Astrocyte of the cerebellum (primary cell): Measurements from ENCODE around the gene IL1RL2.

Experiments
- DNase-seq: peaks from one replicate; pipeline ENCODE4 v3.0.0-alpha.2; 2011; ENCODE audit warnings: low read depth
- H3K4me3 ChIP-seq: 2 replicates; pipeline ENCODE4 v1.5.1; 2011; ENCODE audit warnings: mild to moderate bottlenecking, low read depth, low read length, moderate library complexity
- in situ Hi-C: cut with HindIII; loops from 2 replicates; pipeline ENCODE4 v1.10.0; 2017; ENCODE audit warnings: low sequenced_read_pairs
- TF ChIP-seq, protein P1 (sequence below): IDR thresholded peaks from 2 replicates; pipeline ENCODE4 v1.5.1; 2012; ENCODE audit warnings: low read length, low read depth, moderate library complexity, mild to moderate bottlenecking; ENCODE audit errors: missing control alignments

The IL1RL2 gene

DNA sequence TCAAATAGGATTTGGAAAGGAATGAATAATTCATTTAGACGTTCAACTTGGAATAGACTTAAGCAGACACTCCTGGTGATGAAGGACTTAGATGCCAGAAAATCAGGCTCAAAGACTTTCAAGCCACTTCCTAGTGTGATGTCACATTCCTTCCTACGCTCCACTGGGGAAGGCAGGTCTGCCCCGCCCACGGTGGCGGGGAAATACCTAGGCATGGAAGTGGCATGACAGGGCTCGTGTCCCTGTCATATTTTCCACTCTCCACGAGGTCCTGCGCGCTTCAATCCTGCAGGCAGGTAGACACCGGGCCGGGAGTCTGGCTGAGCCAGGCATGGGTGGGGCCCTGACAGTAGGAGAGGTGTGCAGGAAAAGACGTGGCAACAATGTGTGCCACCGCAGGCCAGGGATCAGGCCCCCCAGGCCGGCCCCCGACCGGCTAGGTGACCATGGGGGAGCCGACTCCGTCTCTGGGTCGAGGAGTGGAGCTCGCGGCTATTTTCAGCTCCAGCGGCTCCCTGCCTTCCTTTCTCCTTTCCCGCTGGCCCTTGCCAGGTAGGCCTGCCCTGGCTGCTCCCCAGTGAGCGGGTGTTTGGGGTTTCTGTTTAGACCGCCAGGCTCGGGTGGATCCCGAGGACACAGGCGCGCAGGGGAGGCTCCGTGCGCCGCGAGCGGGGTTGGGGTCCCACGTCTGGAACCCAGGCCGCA is at the start of gene IL1RL2:
Gene IL1RL2 (plus strand): TSS at position 233 of the 705 bp plus-strand sequence. CDS start 845 bp downstream, outside the sequence.
- in situ Hi-C loops: no loop called here
- H3K4me3 ChIP-seq: peak within 1 kb of the TSS; percentile 39
- no peak for DNase-seq
- TF ChIP-seq, protein P1, sequence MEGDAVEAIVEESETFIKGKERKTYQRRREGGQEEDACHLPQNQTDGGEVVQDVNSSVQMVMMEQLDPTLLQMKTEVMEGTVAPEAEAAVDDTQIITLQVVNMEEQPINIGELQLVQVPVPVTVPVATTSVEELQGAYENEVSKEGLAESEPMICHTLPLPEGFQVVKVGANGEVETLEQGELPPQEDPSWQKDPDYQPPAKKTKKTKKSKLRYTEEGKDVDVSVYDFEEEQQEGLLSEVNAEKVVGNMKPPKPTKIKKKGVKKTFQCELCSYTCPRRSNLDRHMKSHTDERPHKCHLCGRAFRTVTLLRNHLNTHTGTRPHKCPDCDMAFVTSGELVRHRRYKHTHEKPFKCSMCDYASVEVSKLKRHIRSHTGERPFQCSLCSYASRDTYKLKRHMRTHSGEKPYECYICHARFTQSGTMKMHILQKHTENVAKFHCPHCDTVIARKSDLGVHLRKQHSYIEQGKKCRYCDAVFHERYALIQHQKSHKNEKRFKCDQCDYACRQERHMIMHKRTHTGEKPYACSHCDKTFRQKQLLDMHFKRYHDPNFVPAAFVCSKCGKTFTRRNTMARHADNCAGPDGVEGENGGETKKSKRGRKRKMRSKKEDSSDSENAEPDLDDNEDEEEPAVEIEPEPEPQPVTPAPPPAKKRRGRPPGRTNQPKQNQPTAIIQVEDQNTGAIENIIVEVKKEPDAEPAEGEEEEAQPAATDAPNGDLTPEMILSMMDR: no peak

GRCh38 chr2:102137138-102137537 is 49.7 kb upstream of the IL1RL2 start:
- no peak for DNase-seq
- TF ChIP-seq, protein P1: no peak
- no peak overlapping the region for H3K4me3 ChIP-seq
- in situ Hi-C loops: no loop called here

GRCh38 chr2:102138331-102138730 is 48.5 kb upstream of the IL1RL2 start:
- no peak overlapping the region for H3K4me3 ChIP-seq
- DNase-seq: no peak
- TF ChIP-seq, protein P1: no peak
- in situ Hi-C loops: no loop called here

GRCh38 chr2:102139851-102140250 is 47.0 kb upstream of the IL1RL2 start:
- TF ChIP-seq, protein P1: no peak
- DNase-seq: peak; percentile 31
- in situ Hi-C loops: no loop called here
- H3K4me3 ChIP-seq: no peak overlapping the region

DNA sequence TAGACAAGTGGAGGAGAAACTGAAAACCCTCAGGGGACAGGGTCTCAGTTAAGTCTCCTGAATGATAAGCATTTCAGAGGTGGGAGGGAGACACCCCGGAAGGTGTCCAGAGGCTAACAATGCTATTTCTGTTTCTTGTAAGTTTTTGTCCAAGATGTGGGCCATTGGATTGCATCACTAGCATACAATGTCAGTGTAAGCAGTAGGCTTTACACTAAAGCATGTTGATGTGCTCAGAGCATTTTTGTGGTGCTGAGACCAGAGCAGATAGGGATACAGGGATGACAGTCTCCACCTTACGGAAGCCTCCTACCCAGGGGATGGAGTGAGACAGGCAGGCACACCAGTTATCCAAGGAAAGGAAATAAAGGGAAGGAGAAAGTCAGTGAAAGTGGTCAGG is 46.4 kb upstream of the IL1RL2 start:
- no peak for DNase-seq
- in situ Hi-C loops: no loop called here
- TF ChIP-seq, protein P1: no peak
- no peak overlapping the region for H3K4me3 ChIP-seq

DNA sequence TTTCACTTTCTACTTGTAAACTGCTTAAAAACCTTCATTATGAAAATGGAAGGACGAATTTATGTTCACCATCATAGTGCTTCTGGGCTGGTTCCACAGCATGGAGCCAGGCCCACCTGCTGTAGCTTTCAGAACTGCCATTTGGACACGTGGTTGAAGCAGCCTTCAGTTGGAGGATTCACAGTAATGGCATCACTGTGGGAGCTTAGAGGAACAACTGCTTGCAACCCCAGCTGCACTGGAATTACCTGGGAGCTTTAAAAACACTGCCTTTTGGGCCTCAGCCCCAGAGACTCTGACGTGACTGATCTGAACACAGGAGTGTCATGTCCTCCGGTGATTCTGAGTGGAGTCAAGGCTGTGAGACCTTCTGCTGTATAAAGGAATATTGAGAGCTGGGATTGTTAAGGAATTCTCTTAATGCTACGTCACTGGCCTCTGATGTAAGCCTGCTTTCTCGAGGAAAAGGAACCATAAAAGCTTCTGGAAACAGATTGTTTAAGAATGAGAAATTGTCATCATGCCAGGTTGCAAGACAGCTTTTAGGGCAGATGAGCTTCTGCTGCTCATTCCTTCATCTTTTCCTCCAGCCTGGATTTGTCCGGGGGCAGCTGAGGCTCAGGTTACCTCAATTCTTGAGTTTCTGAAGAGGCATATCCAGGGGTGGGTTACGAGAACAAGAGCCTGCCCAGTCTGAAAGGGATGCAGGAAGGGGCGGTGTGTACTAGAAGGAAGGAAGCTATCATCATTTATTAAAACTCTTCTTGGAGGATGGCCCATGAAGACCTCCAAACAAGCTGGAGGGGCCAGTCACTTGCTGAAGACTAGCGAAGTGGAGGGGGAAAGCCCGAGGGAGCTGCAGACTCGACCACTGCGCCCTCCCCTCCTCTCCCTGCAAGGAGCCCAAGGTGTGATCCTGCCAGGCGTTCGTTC is 45.5 kb upstream of the IL1RL2 start:
- TF ChIP-seq, protein P1: no peak
- in situ Hi-C loops: no loop called here
- peak overlapping the region; percentile 59 for H3K4me3 ChIP-seq
- no peak for DNase-seq
